HG03064 (cell line): ENCODE results near the gene FZD10.

Experiments
- ATAC-seq: cut with Tn5 transposase; IDR thresholded peaks from one replicate; pipeline ENCODE4 v1.9.1; 2021; ENCODE audit warnings: low read depth; ENCODE audit not compliant: unreplicated experiment

FZD10 gene

GRCh38 chr12:130152386-130152785, 9.9 kb upstream of the FZD10 start:
- no peak for ATAC-seq

DNA sequence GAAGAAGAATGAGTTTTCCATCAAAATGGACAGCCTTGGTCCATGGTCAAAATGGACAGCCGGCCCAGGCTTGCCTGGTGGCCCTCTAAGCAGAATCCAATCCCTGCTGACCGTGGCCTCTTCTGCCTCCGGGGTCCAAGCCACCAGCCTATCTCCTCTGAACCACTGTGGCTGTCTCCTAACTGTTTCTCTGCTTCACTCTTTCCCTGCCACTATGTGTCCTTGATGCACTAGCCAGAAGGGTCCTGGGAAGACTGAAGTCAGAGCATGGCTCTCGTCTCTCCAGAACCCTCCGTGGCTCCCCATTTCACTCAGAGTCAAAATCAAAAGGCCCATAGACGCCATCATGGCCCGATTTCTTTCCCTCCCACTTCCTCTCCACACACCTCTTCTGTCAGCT, 8.5 kb upstream of the FZD10 start:
- ATAC-seq: no peak

GRCh38 chr12:130154276-130155070, 7.8 kb upstream of the FZD10 start:
- no peak for ATAC-seq

DNA sequence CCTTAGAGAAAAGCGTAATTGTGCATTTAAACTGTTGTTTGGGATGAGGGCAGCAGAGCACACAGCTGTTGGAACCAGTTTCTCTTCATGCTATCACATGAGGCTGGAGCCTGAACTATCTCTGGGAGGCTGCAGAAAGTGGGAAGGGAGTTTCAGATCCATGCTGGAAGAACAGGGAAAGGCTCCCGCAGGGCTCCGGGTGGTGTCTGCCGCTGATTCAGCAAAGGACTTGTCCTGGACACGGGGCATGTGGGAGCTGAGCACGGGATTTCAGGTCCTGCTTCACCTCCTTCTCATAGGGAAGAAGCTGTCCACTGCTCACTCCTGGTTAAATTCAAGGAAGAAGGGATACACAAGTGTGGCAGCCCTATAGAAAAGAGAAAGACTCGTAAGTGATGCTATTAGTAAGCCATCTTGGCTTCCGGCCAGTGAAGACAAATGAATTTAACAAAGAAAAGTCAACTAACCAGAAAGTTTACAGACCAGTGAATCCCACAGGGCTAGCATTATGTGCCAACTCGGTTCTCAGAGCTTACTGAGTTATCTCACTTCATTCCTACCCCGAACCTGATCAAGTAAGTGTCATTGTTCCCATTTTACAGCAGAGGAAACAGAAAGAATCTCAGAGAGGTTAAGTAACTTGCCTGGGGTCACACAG, 6.7 kb upstream of the FZD10 start:
- no peak for ATAC-seq

DNA sequence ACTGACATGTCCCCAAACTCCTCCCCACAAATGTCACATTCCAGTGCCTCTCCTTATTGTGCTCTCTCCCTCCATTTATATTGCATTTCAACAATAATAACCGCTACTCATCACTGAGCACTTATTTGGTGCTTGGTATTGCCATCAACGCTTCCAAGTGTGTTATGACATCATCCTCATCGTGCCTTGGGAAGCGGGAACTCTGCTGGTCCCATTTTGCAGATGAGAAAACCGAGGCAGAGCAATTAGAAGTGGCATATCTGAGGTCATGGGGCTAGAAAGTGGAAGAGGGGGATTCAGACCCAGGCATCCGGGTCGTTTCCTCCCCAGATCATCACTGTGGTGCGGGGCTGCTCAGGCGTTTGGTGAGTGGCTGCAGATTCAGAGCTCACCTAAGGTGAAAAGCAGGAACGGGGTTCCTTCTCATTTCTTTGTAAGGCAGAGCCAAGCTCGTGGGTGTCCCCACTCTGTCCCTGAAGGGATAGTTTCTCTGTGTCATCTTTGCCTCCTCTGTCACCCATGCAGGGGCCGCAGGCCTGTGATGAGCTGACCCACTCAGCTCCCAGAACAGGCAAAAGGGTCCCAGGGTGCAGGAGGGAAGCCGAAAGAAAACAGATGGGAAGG, 5.5 kb upstream of the FZD10 start:
- ATAC-seq: no peak

- no peak for ATAC-seq
Measured at GRCh38 chr12:130157998-130158753, 4.1 kb upstream of the FZD10 start.

GRCh38 chr12:130158754-130159059, 3.6 kb upstream of the FZD10 start:
- ATAC-seq: no peak

DNA sequence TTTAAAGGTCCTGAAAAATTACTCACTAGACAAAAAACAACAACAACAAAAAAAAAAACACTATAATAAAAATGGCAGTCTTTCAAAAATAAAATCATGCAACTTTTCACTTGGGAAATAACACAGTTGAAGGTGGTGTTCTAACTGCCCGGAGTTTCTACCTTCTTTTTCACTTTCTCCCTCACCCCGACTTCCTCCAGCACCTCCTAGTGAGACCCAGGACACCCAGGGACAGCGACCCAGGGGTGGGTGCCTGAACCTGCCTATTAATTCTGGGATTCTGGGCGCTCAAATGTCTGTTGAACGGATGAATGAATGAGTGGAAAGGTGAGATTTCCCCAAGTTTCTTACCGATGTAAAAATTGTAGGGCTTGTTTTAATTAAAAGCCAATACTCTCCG, 2.0 kb upstream of the FZD10 start:
- no peak for ATAC-seq

GRCh38 chr12:130160711-130161231, 1.5 kb upstream of the FZD10 start:
- ATAC-seq: no peak

DNA sequence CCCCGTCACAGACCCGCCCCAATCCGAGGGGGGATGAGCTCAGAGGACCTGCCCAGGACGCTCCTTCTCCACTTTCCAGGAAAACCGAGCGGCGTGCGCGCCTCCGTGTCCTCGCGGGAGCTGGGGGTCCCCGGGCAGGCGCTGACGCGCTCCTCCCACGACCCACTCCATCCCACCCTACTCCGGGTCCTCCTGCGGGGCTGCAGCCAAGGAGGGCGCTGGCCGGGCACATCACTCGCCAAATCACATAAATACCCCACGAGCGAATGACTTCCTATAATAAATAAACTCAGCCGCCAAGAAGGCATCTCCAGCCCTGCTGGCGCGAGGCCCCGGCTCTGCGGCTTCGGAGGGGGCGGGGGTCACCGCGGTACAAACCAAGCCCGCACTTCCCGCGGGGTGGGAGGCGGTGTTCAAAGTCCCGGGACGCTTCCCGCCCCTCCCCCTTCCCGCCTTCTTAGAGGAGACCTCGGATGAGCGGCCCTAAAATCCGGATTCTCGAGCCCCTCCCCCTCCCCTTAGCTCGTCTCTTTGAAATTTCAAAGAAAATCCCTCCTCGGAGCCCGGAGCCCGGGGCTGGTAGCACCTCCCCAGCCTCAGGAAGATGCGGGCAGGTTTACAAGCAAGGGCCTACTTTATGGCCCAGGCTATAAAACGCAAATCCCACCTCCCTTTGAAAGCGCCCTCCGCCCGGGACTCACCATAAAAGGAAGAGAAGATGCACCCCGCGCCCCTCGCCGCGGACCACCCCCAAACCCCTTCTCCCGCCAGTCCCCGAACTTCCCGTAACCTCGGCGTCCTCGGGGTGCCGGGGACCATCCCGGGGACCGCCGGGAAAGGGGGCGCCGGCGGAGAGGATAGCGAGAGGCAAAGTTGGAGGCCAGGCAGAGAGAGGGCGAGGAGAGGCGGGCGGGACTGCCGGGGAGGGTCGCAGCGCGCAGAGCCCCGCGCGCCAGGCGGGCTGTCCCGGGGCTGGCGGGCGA, 712 bp upstream of the FZD10 start:
- no peak for ATAC-seq

- ATAC-seq: no peak
Measured at GRCh38 chr12:130162745-130163460, 639 bp downstream of the FZD10 start.

- no peak for ATAC-seq
Measured at GRCh38 chr12:130163461-130164215, 1.4 kb downstream of the FZD10 start.

DNA sequence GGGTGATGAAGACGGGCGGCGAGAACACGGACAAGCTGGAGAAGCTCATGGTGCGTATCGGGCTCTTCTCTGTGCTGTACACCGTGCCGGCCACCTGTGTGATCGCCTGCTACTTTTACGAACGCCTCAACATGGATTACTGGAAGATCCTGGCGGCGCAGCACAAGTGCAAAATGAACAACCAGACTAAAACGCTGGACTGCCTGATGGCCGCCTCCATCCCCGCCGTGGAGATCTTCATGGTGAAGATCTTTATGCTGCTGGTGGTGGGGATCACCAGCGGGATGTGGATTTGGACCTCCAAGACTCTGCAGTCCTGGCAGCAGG, 1.9 kb downstream of the FZD10 start:
- no peak for ATAC-seq

DNA sequence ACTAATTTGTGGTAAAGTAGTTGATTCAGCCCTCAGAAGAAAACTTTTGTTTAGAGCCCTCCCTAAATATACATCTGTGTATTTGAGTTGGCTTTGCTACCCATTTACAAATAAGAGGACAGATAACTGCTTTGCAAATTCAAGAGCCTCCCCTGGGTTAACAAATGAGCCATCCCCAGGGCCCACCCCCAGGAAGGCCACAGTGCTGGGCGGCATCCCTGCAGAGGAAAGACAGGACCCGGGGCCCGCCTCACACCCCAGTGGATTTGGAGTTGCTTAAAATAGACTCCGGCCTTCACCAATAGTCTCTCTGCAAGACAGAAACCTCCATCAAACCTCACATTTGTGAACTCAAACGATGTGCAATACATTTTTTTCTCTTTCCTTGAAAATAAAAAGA, 2.7 kb downstream of the FZD10 start:
- ATAC-seq: no peak

DNA sequence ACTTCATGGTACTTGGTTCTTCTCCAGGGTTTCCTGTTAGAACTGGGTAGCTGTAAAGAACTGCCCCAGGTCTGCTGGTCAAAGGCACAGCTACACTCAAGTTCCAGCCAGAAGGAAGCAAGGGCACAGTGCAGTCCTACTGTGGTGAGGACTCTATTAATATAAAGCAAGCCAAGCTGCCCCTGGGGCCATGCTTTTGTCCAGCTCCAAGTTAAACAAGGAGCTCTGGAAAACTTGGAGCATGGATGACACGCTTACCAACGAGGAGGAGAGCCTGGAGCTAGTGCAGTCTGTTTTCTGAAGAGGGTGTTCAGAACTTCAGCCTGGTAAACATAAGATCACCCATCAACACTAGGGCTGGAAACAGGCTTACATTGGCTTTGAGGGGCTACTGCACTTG, 4.0 kb downstream of the FZD10 start:
- ATAC-seq: no peak

DNA sequence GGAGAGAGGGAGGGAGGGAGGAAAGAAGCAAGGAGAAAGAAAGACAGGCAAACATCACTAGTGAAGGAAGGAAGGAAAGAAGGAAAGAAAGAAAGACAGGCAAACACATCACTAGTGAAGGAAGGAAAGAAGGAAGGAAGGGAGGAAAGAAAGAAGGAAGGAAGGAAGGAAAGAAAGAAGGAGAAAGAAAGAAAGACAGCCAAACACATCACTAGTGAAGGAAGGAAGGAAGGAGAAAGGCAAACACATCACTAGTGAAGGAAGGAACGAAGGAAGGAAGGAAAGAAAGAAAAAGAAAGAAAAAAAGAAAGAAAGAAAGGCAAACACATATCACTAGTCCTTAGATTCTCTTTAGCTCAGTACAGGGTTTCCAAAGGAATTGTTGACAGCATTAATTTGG, 5.3 kb downstream of the FZD10 start:
- ATAC-seq: no peak

DNA sequence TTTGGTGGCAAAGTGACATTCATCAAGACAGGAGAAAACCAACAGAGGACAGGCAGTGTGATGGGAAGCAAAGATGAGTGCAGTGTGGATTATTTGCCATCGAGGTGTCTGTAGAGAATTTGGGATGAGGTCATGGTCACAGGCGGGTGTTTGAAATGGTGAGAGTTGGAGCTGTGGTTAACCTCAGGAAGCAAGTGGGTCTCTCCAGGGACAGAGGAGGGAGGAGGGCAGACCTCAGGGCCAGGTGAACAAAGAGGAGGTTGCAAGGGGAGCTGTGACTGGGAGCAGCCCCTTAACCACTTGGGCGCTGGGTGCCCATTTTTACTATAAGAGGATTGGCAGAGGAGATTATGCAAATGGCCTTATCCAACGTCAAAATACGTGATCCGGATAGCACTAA, 7.0 kb downstream of the FZD10 start:
- no peak for ATAC-seq

DNA sequence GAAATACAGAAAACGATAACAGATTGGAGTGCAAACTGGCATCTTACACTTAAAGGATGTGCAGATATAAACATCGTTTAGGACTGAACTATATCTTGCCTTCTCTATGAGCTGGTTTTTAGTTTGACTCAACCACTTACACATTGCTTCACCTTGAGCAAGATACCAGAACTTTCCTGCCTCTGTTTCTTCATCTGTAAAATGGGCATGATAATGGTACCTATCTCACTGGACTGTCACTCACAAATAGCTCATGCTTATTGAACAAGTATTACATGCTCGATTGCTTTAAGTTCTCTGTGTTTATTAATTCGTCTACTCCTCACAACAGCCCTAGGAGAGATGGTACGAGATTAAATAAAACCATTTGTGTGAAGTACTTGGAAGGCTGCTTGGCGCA, 7.7 kb downstream of the FZD10 start:
- no peak for ATAC-seq

DNA sequence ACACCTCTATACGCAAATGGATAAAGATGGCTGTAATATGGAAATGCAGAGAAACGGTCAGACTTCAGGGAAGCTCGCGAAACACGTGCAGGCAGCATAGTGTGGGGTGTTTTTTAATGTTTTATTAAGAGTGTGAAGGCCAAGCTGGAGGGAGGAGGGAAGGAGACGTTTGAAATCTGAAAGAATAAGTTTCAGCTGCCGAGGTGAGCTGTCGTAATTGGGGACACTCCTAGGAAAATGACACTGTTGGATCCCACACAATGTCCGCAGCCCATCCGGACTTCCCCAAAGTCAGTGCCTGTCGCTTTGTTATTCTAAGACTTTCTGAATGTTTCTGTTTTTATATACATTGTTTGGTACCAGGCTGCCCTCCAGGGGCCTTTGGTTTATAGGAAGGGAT, 8.3 kb downstream of the FZD10 start:
- no peak for ATAC-seq
